GM19351 (cell line): ENCODE measurements around the gene BMI1.
A peak's percentile ranks its signal among the peaks of the same experiment; 100 is the strongest.

Source experiments
- ATAC-seq: cut with Tn5 transposase; IDR thresholded peaks from one replicate; pipeline ENCODE4 v1.9.1; 2021; ENCODE audit warnings: mild to moderate bottlenecking, moderate library complexity; ENCODE audit not compliant: unreplicated experiment

The BMI1 gene

GRCh38 chr10:22319547-22319979 lies 1.3 kb upstream of the BMI1 start:
- ATAC-seq: no peak

DNA sequence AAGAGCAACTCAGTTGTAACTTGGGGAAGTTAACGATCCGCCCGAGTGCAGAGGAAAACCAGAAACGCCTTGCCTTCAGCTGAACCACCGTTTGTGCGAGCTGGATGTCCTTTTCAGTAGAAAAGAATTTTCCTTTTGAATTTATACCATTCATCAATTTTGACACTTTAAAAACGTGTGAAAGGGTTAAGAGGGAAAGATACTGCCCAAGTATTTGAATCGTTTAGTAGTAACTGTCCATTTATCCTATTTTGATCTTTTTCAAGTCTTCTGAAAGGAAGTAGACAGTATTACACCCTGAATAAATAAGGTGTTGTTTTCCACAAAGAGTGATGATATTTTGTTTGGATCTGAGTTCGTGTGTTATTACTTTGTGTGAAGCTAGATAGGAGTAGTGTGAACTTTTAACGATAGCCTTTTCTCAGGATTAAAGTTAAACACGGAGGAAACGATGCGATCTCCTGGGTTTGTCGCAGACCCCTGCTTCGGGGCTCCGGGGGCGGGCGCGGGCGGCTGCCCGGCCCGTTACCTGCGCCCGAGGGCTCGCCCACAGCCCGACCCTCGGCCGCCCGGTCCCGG lies 830 bp upstream of the BMI1 start:
- no peak for ATAC-seq

DNA sequence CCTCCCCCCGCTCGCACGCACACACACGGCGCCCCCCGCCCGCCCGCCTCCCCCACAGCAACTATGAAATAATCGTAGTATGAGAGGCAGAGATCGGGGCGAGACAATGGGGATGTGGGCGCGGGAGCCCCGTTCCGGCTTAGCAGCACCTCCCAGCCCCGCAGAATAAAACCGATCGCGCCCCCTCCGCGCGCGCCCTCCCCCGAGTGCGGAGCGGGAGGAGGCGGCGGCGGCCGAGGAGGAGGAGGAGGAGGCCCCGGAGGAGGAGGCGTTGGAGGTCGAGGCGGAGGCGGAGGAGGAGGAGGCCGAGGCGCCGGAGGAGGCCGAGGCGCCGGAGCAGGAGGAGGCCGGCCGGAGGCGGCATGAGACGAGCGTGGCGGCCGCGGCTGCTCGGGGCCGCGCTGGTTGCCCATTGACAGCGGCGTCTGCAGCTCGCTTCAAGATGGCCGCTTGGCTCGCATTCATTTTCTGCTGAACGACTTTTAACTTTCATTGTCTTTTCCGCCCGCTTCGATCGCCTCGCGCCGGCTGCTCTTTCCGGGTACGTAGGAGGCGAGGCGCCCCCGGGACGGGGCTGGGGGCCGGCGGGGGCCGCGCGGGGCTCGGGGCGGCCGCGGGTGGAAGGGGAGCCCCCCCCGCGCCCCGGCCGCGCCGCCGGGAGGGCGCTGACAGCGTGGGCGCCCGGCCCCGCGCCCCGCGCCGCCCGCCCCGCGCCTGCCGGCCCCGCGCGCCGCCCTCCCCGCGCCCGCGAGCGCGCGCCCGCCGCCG lies 441 bp downstream of the BMI1 start:
- ATAC-seq: no peak

DNA sequence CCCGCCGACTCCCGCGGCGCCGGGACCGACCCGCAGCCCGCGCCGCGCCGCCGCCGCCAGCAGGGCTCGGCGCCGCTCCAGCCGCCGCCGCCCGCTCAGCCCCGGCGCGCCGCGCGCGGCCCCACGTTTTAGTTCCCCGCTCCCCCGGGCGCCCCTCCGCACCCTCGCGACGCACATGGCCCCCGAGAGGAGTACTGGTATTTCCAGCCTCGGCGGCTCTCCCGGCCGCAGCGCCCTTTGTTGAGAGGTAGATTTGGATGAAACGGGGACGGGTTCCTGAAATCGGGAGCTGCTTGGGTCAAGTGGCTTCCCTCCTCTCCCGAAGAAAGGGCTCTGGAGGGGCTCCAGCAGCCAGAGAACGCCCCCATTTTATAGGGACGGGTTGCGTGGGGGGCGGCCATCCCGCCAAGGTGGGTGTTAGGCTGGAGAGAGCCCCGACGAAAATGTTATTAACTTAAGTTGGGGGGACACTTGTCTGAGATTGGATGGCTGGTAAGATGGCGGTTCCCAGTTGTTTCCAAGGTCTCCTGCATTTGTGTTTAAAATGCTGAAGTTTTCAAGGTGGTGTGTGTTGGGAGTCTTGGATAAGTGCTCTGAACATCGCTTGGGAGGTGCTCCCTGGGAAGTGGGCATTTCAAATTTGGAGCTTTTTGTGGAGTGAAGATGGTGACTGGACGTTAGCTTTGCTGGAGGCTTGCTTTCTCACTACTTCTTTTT lies 1.2 kb downstream of the BMI1 start:
- no peak for ATAC-seq

DNA sequence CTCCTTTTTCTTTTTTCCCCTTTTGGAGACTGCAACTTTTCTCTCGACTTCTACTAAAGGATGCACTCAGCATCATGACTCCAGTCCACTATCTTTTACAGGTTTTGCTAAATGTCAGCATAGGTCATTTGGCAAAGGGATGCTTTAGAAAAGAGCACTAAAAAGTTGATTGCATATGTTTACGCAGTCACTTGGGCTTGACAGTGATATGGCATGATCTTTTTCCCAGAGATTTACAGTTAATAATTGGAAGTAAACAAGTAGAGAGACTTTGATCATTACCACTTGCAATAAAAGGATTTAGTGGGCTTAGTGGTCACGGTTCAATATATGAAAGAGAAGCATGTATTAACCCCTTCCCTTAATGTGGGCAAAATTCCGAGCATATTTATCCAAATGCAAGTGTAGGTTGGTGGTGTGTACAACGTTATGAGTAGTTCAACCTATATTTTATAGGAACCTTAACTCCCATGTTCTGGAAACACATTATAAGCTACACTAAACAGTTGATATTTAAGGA lies 1.8 kb downstream of the BMI1 start:
- no peak for ATAC-seq

DNA sequence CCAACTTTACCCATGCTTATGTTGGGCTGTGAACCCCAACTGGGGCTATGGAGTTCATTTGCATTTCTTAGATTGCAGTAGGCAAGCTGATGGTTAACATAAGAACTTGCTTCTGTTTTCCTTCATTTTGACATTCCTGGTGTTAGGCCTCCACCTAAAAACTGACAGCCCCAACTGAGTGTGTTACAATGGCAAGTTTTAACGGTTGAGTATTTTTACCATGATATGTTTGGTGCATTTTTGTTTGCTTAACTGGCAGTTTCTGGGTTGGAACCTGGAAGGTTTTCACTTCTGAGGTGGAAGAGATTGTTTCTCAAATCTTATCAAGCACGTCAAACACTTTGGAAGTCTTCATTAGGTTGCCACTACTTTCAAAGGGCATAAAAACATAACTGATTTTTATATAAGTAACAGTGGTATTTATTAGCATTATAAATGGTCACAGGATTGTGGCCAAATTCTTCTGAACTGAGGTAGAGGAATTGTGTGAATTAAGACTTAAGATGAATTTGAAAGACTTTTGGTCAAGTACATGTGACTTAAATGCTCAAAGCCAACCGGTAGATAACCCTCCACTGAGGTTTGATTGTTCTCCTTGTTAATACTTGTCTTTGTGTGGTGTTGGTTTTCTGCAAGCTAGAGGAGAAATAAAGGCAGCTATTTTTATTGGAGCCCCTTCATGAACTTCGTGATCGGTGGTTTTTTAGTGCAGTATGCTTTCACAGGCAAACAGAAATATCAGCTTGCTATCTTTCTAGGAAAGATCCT lies 2.8 kb downstream of the BMI1 start:
- ATAC-seq: no peak

GRCh38 chr10:22324413-22324812 lies 3.5 kb downstream of the BMI1 start:
- ATAC-seq: no peak

- no peak for ATAC-seq
Measured at GRCh38 chr10:22324893-22325271, 4.0 kb downstream of the BMI1 start.

DNA sequence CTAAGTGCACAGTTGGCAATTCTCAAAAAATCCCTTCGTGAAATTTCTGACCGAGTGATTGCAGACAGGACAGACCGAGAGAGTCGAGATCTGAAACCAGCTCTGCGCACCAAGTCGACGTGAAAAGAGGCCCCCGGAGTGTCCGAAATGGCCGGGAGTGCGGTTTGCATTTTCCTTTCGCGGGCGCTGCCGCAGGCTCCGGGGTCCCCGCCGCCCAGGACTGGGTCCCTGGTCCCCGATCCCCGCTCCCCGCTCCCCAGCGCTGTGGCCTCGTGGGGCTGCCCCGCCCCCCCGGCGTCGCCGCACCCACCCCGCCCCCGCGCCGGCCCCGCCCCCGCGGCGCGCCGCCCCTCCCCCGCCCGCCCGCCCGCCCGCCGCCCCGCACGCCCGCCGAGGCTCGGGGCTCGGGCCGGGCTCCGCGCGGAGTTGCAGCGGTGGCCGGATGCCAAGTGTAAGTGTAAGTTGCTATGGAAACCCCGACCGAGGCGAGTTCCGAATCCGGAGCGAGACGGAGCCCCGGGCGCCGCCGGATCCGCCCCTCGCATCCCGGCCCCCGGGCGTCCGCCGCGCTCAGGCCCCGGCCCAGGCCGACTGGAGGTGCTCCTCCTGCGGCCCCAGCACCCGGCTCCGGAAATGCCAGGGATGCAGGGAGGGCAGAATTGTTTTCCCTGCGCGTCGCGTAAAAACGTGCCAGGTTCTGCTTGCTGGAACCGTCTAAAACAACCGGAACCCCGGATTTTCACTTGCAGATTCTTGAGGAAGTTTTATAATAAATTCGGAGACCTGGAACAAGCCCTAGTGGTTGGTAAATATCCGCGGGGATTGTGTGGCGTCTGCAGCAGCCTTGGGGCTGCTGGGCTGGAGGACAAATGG lies 4.6 kb downstream of the BMI1 start:
- peak; percentile 45 for ATAC-seq

GRCh38 chr10:22326145-22326702 lies 5.3 kb downstream of the BMI1 start:
- ATAC-seq: no peak

- ATAC-seq: no peak
Measured at GRCh38 chr10:22329150-22329549, 8.3 kb downstream of the BMI1 start.

- ATAC-seq: no peak
Measured at GRCh38 chr10:22332116-22332692, 11.3 kb downstream of the BMI1 start.

DNA sequence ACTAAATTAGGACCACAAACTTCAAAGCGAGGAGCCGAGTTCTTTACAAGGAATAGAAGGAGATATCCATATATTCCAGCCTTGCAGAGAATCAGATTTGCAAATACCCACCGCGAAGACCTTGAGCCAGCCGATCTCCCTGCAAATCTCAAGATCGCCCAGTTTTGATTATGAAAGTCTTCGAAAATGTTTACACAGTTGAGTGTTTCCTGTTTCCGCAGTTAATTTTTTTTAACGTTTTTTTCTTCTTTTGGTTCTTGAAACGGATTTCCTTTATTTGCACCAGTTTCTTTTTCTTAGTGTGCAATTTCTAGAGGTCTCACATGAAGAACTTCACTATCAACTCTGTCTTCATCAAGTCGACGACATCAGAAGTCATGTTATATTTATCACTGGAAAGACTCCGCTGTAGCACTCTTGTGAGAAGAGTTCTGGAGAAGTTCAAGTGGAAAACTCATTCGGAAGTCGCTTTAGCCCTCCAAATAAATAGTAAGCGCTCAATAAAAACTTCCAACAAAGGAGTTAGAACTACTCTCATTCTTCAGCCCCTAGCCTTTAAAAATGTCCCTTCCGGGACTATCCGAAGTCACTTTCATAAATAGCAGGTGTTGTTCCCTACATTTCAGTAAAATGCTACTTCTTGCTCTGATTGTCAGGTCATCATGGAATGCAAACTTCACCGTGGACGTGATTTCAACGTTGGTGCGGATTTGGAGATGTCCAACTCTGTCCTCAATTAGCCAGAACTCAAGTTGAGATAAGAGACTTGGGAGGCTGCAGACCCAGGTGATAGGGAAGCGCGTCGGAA lies 12.5 kb downstream of the BMI1 start:
- no peak for ATAC-seq

DNA sequence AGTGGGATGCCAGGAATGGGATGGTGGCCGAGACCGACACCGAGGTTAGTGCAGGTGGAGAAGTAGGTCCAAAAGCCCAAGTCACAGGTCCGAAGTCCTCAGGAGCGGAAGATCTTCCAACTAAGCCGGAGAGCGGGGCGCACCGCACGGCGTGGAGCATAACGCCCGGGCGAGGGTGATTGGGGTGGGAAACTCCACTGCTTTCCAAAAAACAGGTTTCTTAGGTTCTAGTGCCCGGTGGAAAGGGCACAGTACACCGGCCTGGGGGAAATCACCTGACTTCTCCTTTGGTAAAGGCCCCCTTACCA lies 13.0 kb downstream of the BMI1 start:
- ATAC-seq: no peak

- ATAC-seq: no peak
Measured at GRCh38 chr10:22334414-22335172, 13.7 kb downstream of the BMI1 start.

- ATAC-seq: peak; percentile 59
Measured at GRCh38 chr10:22335173-22335933, 14.5 kb downstream of the BMI1 start.

DNA sequence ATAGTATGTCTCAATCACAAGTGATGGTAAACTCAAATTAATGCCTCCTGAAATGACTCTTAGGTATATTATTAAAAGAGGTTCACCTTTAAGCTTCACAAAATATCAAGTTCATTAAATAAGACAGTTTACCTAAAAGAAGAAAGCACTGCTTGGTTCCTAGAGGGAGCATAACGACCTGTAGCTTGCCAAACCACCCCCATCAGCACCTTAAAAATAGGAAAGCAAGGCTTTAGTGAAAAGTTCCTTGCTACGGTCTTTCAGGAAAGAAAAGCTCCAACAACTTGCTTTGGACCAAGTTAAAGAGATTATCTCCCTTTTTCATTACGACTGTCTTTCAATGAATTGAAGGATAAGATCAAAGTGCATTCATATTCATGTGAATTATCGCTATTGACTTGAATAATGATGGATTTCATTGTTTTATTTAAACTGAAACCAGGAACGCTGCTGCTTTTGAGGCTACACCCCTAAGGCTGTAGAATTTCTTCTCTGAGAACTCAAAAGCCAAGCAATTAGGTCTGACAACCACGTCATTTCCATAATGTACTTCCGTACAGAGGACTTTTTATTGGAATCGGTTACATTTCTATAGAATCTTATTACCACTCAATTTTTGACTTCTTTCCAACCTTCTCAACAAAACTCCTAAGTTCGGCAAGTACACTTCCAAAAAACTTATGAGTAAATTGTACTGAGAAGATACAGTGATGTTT lies 17.4 kb downstream of the BMI1 start:
- no peak for ATAC-seq
